ENCODE measurements around the gene NKAIN2. TPM values are rescaled to one million over a fixed set of nuclear protein-coding genes. Genes with fewer than 3 reads are reported as not detected.

The NKAIN2 gene
- total RNA-seq, 1 donor from 2014 or later: 4.0 TPM

DNA sequence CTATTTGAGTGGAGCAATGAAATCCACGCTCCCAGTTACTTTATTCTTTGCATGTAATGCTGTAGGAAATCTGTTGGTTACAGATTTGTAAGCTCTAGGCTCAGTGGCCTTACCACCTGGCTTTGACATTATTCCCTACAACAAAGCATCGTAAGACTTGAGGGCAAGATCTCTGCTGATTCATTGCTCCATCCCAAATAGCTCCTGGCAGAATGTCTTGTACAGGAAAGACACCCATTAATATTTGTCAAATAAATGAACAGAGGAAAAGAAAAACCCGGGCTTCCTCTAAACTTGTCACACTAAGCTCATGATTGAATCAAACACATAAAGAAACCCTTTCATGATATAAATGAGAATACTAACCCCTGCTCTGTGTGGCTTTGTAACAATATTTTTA, 801.1 kb downstream of the NKAIN2 start:
- Mint-ChIP-seq H3K27ac (ENCODE audit: unreplicated experiment) (no peak overlapping the region), H3K4me3 (ENCODE audit: unreplicated experiment) (no peak overlapping the region), H3K4me1 (ENCODE audit: low read depth) (no peaks in the 10 kb centered on the region), H3K9me3 (ENCODE audit: low read depth) (peaks cover 7% of the 10 kb centered on the region), H3K36me3 (ENCODE audit: low read depth) (peaks cover 2% of the 10 kb centered on the region), H3K27me3 (ENCODE audit: low read depth) (no peaks in the 10 kb centered on the region)
- TF ChIP-seq, protein P1, sequence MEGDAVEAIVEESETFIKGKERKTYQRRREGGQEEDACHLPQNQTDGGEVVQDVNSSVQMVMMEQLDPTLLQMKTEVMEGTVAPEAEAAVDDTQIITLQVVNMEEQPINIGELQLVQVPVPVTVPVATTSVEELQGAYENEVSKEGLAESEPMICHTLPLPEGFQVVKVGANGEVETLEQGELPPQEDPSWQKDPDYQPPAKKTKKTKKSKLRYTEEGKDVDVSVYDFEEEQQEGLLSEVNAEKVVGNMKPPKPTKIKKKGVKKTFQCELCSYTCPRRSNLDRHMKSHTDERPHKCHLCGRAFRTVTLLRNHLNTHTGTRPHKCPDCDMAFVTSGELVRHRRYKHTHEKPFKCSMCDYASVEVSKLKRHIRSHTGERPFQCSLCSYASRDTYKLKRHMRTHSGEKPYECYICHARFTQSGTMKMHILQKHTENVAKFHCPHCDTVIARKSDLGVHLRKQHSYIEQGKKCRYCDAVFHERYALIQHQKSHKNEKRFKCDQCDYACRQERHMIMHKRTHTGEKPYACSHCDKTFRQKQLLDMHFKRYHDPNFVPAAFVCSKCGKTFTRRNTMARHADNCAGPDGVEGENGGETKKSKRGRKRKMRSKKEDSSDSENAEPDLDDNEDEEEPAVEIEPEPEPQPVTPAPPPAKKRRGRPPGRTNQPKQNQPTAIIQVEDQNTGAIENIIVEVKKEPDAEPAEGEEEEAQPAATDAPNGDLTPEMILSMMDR (IDR thresholded peaks at IDR 0.05): no peak
- no peak for DNase-seq (ENCODE audit: low spot score)

DNA sequence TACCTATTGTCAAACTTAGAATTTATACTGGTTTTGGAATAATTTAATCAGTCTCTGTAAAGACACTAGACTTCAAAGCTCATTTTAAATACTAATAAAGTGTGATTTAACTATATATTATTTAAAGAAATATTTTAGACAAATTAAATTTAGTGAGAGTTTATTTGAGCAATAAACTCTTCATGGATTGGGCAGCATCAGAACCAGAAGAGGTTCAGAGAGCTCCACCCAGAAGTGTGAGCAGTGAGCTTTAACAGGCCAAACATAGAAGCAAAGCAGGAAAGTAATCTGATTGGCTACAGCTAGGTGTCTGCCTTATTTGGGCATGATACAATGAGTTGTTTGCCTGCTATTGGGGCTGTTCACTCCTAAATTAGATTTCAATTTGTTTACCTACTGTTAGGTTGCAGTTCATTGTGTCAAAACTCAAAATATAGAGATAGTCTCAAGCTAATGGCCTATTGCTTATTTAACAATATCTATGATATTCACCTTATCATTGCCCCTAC, 803.5 kb downstream of the NKAIN2 start:
- Mint-ChIP-seq H3K4me1 (ENCODE audit: low read depth) (no peaks in the 10 kb centered on the region), H3K36me3 (ENCODE audit: low read depth) (peaks cover 2% of the 10 kb centered on the region), H3K27ac (ENCODE audit: unreplicated experiment) (no peak overlapping the region), H3K27me3 (ENCODE audit: low read depth) (peaks cover 3% of the 10 kb centered on the region), H3K9me3 (ENCODE audit: low read depth) (peaks cover 7% of the 10 kb centered on the region), H3K4me3 (ENCODE audit: unreplicated experiment) (no peak overlapping the region)
- DNase-seq (ENCODE audit: low spot score): no peak
- TF ChIP-seq, protein P1 (IDR thresholded peaks at IDR 0.05): no peak

DNA sequence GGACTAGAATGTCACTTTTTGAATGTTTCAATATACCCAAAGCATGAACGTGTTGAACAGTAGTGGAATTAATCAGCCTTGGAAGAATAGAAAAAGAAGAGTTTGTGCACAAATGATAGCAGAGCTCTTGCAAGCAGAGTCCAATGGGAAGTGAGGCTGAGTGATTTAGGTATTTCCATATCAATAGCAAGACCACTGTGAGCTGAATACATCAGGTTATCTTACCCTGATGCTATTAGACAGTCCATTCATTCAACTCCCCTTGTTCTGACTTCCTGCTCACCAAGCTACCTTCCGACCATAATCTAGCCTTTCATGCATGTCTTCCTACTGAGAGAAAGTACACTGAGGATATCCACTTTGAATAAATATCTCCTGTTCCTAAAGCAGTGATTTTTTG, 809.4 kb downstream of the NKAIN2 start:
- Mint-ChIP-seq H3K4me1 (ENCODE audit: low read depth) (peaks cover 8% of the 10 kb centered on the region), H3K4me3 (ENCODE audit: unreplicated experiment) (no peak overlapping the region), H3K9me3 (ENCODE audit: low read depth) (peaks cover 4% of the 10 kb centered on the region), H3K27me3 (ENCODE audit: low read depth) (peaks cover 4% of the 10 kb centered on the region), H3K27ac (ENCODE audit: unreplicated experiment) (no peak overlapping the region), H3K36me3 (ENCODE audit: low read depth) (peaks cover 2% of the 10 kb centered on the region)
- TF ChIP-seq, protein P1 (IDR thresholded peaks at IDR 0.05): no peak
- no peak for DNase-seq (ENCODE audit: low spot score)

DNA sequence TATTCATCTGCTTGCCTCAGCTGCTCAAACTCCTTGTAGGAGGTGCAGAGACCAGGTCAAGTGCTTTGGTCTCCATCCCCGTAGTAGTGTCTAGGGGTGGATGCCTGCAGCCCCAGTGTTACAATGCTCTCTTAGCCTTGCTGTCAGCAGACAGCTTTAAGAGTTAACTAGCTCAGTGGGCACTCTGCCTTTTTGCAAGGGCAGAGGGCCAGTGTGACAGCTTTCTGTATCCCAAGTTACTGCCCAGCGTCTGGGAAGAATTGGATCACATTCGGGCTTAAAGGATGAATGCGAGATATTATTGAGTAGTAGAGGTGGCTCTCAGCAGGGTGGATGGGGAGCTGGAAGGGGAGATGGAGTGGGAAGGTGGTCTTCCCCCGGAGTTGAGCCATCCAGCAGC, 818.7 kb downstream of the NKAIN2 start:
- Mint-ChIP-seq H3K27ac (ENCODE audit: unreplicated experiment) (no peak overlapping the region), H3K4me3 (ENCODE audit: unreplicated experiment) (no peak overlapping the region), H3K27me3 (ENCODE audit: low read depth) (no peaks in the 10 kb centered on the region), H3K9me3 (ENCODE audit: low read depth) (no peaks in the 10 kb centered on the region), H3K4me1 (ENCODE audit: low read depth) (peaks cover 7% of the 10 kb centered on the region), H3K36me3 (ENCODE audit: low read depth) (no peaks in the 10 kb centered on the region)
- TF ChIP-seq, protein P1 (IDR thresholded peaks at IDR 0.05): no peak
- no peak for DNase-seq (ENCODE audit: low spot score)

DNA sequence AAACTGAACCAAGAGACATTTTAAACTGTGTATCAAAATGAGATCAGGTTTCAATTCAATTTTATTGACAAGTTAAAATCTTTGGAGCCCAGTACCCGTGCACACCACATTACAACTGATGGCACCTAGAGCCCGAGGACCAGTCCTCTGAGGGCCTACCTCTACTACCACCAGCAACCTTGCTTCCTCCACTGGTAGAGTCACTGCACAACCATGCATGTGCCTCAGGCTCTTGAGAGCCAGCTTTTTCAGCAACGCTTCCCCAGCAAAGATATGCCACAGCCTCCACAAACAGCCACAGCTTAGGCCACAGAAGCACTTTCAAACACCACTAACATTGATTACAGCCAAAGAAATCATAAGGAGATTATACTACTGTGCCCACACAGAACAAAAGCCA, 830.0 kb downstream of the NKAIN2 start:
- Mint-ChIP-seq H3K27ac (ENCODE audit: unreplicated experiment) (no peak overlapping the region), H3K27me3 (ENCODE audit: low read depth) (peaks cover 2% of the 10 kb centered on the region), H3K4me3 (ENCODE audit: unreplicated experiment) (no peak overlapping the region), H3K36me3 (ENCODE audit: low read depth) (peaks cover 8% of the 10 kb centered on the region), H3K4me1 (ENCODE audit: low read depth) (peaks cover 4% of the 10 kb centered on the region), H3K9me3 (ENCODE audit: low read depth) (peaks cover 10% of the 10 kb centered on the region)
- TF ChIP-seq, protein P1 (IDR thresholded peaks at IDR 0.05): no peak
- DNase-seq (ENCODE audit: low spot score): no peak
